ENCODE measurements around the gene ZNF670.

Gene ZNF670

DNA sequence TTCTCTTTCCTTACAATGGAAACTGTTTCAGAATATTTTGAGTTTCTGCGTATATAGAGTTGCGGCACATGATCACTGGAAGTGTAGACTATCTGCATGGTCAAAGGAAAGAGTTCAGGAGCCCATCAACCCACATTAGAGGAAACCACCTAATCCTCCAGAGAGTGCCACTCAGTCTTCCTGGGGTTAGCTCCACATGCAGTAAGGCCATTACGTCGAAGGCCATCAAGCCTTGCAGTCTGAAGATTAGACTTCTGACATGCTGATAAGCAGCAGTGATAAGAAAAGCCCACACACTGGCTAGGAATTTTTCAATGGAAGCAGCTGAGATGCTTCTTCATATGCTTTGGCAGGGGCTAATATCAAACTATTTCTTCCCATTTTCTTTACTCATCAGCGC, 17.9 kb upstream of the ZNF670 start:
- no peak overlapping the region for H3K4me3 ChIP-seq
- no peak overlapping the region for H3K9ac ChIP-seq (ENCODE audit: insufficient read length)
- no peak for TF ChIP-seq FOXP2 (optimal IDR thresholded peaks at IDR 0.05; ENCODE audit: control extremely low read depth, extremely low read length, insufficient read depth)
- TF ChIP-seq POLR2AphosphoS5 (IDR thresholded peaks at IDR 0.05; ENCODE audit: borderline replicate concordance, low read depth, low read length) = no peak
- TF ChIP-seq EZH2 (IDR thresholded peaks at IDR 0.05) = no peak
- H3K36me3 ChIP-seq (ENCODE audit: insufficient read depth, low read length) = peaks cover 37% of the 10 kb centered on the region
- peaks cover 18% of the 10 kb centered on the region for H3K9me3 ChIP-seq (ENCODE audit: low read depth, low read length)
- DNase-seq (ENCODE audit: low read depth, low spot score) = no peak
- H3K27ac ChIP-seq = no peak overlapping the region

DNA sequence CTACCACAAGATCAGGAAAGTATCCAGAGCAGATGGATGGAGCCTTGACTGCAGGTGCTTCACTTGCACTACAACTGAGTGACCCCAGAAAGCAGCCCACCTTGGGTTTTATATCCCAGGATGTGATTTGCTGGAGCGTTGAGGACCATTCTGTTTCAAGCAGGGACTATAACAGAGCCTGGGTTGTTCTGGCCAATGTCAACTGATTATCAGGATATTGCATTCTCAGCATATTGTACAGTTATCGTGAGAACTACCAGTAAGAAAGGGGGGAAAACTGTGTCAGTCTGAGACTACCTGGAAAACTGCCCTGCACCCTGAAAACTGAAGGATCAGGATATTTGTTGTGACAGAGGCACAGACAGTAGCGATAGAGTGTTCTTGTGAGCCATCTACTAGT, 17.5 kb upstream of the ZNF670 start:
- Histone ChIP-seq H3K36me3 (ENCODE audit: insufficient read depth, low read length) (peaks cover 32% of the 10 kb centered on the region), H3K27ac (no peak overlapping the region), H3K9me3 (ENCODE audit: low read depth, low read length) (peaks cover 13% of the 10 kb centered on the region), H3K4me3 (no peak overlapping the region), H3K9ac (ENCODE audit: insufficient read length) (no peak overlapping the region)
- TF ChIP-seq POLR2AphosphoS5 (IDR thresholded peaks at IDR 0.05; ENCODE audit: borderline replicate concordance, low read depth, low read length) (no peak), EZH2 (IDR thresholded peaks at IDR 0.05) (no peak), FOXP2 (optimal IDR thresholded peaks at IDR 0.05; ENCODE audit: control extremely low read depth, extremely low read length, insufficient read depth) (no peak)
- no peak for DNase-seq (ENCODE audit: low read depth, low spot score)

DNA sequence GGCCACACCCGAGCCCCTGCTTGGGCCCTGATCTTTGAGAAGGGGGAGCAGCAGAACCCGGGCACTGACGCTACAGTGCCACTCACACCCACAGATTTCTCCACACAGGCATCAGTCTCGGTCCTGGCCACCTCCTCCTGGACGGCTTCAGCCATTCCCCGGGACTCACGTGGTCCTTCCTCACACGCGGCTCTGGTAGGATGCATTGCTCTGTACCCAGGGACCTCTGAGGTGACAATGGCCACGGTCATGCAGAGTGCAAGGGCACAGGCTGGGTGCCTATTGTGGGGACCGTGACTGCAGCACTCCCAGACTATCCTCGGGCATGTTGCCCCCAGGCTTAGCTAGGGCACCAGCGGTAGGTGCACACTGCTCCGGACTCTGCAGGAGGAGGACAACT, 11.8 kb upstream of the ZNF670 start:
- Histone ChIP-seq H3K27ac (no peak overlapping the region), H3K9ac (ENCODE audit: insufficient read length) (no peak overlapping the region), H3K36me3 (ENCODE audit: insufficient read depth, low read length) (no peaks in the 10 kb centered on the region), H3K4me3 (no peak overlapping the region), H3K9me3 (ENCODE audit: low read depth, low read length) (no peaks in the 10 kb centered on the region)
- DNase-seq (ENCODE audit: low read depth, low spot score) = no peak
- TF ChIP-seq POLR2AphosphoS5 (IDR thresholded peaks at IDR 0.05; ENCODE audit: borderline replicate concordance, low read depth, low read length) = no peak
- TF ChIP-seq FOXP2 (optimal IDR thresholded peaks at IDR 0.05; ENCODE audit: control extremely low read depth, extremely low read length, insufficient read depth) = no peak
- no peak for TF ChIP-seq EZH2 (IDR thresholded peaks at IDR 0.05)

DNA sequence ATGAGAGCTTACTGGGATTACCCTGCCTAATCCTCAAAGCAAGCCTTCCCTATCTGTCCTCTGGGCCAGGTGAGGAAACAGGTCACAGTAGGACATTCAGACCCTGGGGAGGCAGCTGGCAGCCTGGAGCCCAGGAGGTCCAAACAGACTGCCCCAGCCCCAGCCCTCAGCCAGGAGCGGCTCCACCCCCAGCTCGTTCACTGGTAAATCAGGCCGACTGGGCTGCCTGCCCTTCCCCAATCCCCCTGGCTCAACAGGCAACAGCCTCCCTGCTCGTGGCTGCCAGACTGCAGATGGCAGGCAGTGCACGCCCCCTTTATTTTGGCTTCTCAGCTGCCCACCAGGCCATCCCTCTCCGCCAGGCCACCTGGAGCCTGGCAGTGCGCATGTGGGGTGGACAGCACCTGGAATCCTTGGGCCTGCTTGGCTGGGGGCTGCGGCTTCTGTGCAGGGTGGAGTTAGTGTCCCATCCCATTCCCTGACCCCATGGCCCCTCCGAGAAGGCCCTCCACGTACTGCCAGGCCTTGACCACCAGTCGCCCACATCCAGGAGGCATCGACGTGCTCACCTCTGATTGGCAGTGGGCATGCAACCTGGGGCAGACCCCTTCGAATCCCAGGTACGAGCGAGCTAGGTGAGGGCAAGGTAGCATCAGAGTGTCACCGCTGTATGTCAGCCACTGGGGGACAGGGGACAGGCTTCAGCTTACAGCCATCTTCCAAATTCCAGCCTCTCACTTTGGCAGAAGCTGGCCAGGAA, 11.2 kb upstream of the ZNF670 start:
- Histone ChIP-seq H3K36me3 (ENCODE audit: insufficient read depth, low read length) (no peaks in the 10 kb centered on the region), H3K9ac (ENCODE audit: insufficient read length) (no peak overlapping the region), H3K27ac (no peak overlapping the region), H3K9me3 (ENCODE audit: low read depth, low read length) (no peaks in the 10 kb centered on the region), H3K4me3 (no peak overlapping the region)
- no peak for TF ChIP-seq EZH2 (IDR thresholded peaks at IDR 0.05)
- no peak for DNase-seq (ENCODE audit: low read depth, low spot score)

DNA sequence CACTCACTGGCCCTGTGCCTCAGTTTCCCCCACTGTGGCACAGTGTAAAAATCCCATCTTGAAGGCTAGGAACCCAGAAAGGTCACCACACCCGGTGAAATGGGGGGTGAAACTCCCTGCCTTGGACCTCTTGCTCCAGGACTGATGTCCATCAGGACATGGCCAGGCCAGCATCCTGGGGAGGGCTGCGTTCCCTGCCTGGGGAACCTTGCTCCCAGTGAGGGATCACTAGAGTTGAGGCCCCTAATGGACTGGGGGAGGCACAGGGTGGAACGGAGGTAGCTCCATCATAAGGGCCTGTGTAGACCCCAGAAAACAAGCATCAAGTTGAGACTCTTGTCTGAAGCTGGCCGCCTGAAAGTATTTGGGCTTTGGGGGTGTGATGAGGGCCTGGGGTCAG, 10.4 kb upstream of the ZNF670 start:
- no peak for DNase-seq (ENCODE audit: low read depth, low spot score)
- H3K4me3 ChIP-seq = no peak overlapping the region
- H3K9ac ChIP-seq (ENCODE audit: insufficient read length) = no peak overlapping the region
- no peaks in the 10 kb centered on the region for H3K36me3 ChIP-seq (ENCODE audit: insufficient read depth, low read length)
- H3K27ac ChIP-seq = no peak overlapping the region
- TF ChIP-seq FOXP2 (optimal IDR thresholded peaks at IDR 0.05; ENCODE audit: control extremely low read depth, extremely low read length, insufficient read depth) (no peak), EZH2 (IDR thresholded peaks at IDR 0.05) (no peak), POLR2AphosphoS5 (IDR thresholded peaks at IDR 0.05; ENCODE audit: borderline replicate concordance, low read depth, low read length) (no peak)
- H3K9me3 ChIP-seq (ENCODE audit: low read depth, low read length) = no peaks in the 10 kb centered on the region

DNA sequence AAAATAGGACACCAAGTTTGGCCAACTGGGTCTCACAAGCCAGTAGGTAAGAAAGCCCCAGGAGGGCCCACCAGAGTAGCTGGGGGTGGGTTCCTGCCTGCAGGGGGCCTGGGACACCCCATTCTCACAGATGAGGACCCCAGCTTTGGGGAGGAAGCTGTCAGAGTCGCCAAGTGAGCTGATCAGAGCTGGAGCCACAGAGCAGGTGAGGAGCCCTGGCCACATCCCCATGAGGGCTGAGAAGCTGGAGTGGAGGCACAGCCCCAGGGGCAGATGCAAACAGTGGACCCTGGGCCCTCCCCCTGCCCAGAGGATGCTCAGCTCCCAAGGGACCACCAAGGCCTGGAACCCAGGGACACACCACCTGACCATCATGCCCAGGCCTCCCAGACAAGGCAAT, 8.6 kb upstream of the ZNF670 start:
- DNase-seq (ENCODE audit: low read depth, low spot score) = no peak
- H3K4me3 ChIP-seq = no peak overlapping the region
- H3K9me3 ChIP-seq (ENCODE audit: low read depth, low read length) = no peaks in the 10 kb centered on the region
- no peak overlapping the region for H3K9ac ChIP-seq (ENCODE audit: insufficient read length)
- H3K36me3 ChIP-seq (ENCODE audit: insufficient read depth, low read length) = no peaks in the 10 kb centered on the region
- no peak overlapping the region for H3K27ac ChIP-seq
- TF ChIP-seq POLR2AphosphoS5 (IDR thresholded peaks at IDR 0.05; ENCODE audit: borderline replicate concordance, low read depth, low read length) (no peak), EZH2 (IDR thresholded peaks at IDR 0.05) (no peak), FOXP2 (optimal IDR thresholded peaks at IDR 0.05; ENCODE audit: control extremely low read depth, extremely low read length, insufficient read depth) (no peak)

DNA sequence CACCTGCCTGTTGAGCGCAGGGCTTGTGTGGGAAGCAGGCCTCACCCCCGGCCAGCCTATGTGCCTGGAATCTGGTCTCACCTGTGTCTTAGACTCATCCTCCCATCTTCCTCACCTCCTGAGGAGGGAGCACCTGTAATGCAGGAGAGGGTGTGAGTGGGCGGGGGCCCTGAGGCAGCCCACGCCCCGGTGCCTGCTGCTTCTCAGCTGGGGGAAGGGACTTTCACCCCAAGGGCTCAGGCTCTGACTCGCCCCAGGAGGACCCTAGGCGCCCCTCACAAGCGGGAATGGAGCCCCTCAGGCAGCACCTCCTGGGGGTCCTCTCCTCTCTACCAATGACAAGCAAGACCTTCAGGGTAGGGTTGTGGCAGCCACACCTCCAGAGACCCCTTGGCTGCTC, 6.7 kb upstream of the ZNF670 start:
- DNase-seq (ENCODE audit: low read depth, low spot score) = no peak
- H3K9ac ChIP-seq (ENCODE audit: insufficient read length) = no peak overlapping the region
- no peaks in the 10 kb centered on the region for H3K9me3 ChIP-seq (ENCODE audit: low read depth, low read length)
- no peak overlapping the region for H3K4me3 ChIP-seq
- H3K27ac ChIP-seq = no peak overlapping the region
- H3K36me3 ChIP-seq (ENCODE audit: insufficient read depth, low read length) = no peaks in the 10 kb centered on the region
- TF ChIP-seq FOXP2 (optimal IDR thresholded peaks at IDR 0.05; ENCODE audit: control extremely low read depth, extremely low read length, insufficient read depth) (no peak), EZH2 (IDR thresholded peaks at IDR 0.05) (no peak), POLR2AphosphoS5 (IDR thresholded peaks at IDR 0.05; ENCODE audit: borderline replicate concordance, low read depth, low read length) (no peak)

DNA sequence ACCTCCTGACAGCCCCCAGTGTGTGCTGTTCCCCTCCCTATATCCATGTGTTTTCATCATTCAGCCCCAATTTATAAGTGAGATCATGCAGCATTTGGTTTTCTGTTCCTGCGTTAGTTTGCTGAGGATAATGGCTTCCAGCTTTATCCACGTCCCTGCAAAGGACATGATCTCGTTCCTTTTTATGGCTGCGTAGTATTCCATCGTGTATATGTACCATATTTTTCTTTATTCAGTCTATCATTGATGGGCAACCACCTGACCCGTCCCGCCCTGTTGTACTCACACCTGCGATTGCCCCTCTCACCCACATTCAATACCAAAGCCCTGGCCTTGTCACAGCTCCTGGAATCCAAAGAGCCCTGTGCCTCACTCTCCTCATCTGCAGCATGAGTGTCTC, 6.2 kb upstream of the ZNF670 start:
- Histone ChIP-seq H3K9me3 (ENCODE audit: low read depth, low read length) (no peaks in the 10 kb centered on the region), H3K4me3 (no peak overlapping the region), H3K36me3 (ENCODE audit: insufficient read depth, low read length) (no peaks in the 10 kb centered on the region), H3K9ac (ENCODE audit: insufficient read length) (no peak overlapping the region), H3K27ac (no peak overlapping the region)
- TF ChIP-seq FOXP2 (optimal IDR thresholded peaks at IDR 0.05; ENCODE audit: control extremely low read depth, extremely low read length, insufficient read depth) (no peak), POLR2AphosphoS5 (IDR thresholded peaks at IDR 0.05; ENCODE audit: borderline replicate concordance, low read depth, low read length) (no peak), EZH2 (IDR thresholded peaks at IDR 0.05) (no peak)
- no peak for DNase-seq (ENCODE audit: low read depth, low spot score)
